ENCODE measurements around the gene TMEM171. TPM values are rescaled to one million over a fixed set of nuclear protein-coding genes. Genes with fewer than 3 reads are reported as not detected.

TMEM171 gene
- total RNA-seq, 1 donor: not detected

DNA sequence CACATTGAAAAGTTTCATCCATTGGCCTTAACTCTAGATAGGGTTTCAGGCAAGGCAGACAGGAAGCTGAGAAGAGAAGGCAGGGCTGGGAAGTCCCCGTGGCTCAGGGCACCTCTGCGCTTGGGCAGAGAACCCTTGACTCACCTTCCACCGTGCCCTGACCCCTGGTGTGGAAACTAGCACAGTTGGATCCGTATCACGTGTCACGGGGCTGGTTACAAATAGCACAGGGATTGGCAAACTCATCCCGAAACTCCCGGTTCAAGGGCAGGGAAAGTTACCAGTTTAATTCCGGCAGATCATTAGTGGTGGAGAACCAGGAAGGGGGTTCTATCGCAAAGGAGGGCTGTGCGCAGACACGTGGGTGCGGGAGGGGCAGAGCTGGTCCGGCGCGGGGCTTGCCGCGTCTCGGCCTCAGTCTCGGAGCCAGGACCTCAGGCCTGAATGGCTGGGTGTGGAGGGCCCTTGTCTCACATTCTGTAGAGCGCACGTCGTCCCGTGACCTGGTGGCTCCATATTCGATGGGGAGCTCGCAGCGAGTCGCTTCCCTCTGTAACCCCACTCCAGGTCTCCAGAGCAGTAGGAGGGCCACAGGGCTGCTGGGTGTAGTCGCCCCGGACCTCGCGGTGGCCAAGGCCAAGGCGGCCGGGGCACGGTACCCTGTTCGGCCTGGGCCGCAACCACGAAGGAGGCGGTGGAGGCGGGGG, 771 bp upstream of the TMEM171 start:
- peak in 1 of 3 donors; percentile 3 for DNase-seq (ENCODE audit: low read depth in 2 of 3, low spot score in 2 of 3)

DNA sequence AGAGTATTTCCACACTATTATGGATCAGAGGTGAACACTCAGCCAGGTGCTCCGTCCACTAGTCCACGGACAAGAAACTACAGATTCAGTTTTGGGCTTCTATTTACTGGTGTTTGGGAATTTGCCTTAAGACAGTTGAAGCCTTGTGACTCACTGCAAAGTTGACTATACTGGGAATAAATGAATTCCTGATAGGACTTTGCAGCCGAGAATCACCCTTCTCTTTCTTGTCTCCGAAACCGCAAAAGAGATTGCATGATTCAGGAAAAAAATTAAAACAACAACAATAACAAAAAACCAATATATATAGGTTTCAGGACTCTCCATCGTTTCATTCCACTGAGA, 716 bp downstream of the TMEM171 start:
- DNase-seq (ENCODE audit: low read depth in 2 of 3, low spot score in 2 of 3): no peak

DNA sequence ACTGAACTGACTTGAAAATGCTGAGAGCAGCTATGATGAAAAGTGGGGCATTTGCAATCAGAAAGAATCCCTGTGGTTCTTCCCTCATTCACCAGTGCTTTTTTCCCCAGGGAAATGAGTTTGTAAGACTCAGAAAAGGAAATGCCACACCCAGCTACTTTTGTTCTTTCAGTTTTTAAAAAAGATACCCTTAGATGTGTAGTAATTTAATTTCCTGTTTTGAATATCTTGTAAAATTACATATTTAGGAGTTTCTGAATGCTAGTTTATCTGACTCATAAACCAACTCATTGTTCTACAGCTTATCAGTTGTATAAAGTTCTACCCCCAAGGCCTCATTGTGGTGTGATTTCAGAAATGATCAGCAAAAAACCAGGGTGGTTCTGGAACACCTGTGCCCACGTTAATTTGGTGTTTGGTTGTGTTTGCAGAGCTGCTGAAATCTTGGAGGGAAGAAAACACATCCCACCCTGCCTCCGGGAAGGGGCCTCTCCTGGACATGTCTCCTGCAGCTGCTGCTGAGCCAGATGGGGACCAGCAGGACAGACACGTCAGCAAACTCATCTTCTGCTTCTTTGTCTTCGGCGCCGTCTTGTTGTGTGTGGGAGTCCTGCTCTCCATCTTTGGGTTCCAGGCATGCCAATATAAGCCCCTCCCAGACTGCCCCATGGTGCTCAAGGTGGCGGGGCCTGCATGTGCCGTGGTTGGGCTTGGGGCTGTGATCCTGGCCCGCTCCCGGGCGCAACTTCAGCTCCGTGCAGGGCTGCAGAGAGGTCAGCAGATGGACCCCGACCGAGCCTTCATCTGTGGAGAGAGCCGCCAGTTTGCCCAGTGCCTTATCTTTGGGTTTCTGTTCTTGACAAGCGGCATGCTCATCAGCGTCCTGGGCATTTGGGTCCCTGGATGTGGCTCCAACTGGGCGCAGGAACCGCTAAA, 2.8 kb downstream of the TMEM171 start:
- no peak for DNase-seq (ENCODE audit: low read depth in 2 of 3, low spot score in 2 of 3)

DNA sequence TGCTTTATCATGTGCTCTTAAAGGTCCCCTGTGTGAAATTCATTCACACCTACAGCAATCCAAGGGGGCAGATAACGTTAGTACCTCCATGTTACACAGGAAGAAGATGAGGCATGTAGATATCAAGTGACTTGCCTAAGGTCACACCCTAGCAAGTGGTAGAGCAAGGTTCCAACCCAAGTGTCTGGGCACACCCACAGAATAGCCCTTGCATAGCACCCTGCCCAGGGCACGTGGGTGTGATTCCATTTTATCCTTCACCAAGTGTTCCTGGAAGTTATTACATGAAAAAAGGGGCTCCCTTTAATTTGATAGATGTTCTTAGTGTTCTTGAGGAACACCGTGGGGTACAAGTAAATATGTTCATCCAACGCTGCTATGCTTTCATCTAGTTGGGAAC, 4.9 kb downstream of the TMEM171 start:
- no peak for DNase-seq (ENCODE audit: low read depth in 2 of 3, low spot score in 2 of 3)

DNA sequence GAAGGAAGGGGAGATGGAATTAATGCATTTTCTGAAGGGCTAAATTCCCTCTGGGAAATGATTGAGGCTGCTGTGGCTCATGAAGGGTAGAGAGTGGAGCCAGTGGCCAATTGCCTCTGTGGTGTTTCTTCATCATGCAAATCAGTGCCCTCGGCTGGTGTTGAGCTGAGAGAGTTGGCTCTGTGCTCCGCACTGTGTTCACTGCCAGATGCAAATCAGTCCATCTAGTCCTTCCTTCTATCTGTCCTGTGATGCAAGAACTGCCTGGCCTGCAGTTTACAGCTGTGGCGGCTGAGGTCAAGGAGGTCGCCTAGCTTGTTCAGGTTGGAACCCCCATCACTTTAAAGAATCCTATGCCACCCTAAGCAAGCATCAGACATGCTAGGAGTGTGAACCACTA, 6.0 kb downstream of the TMEM171 start:
- DNase-seq (ENCODE audit: low read depth in 2 of 3, low spot score in 2 of 3): no peak

DNA sequence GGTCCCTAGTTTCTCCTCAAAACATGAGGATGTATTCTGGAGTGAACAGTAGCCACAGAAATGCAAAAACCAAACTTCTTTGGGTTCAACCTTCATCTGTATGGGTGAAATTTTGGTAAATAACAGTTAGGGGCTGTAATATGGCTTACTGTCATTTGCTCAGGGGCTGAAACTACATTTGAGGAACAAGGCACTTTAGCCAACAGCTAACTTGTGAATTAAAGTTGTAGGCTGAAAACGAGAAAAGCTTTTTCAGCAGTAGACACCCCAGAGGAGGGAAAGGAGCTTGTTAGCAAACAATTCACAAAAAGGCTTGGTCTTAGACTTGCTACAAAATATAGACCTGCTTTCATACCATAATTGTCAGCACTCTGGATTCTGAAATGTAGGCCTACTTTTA, 6.6 kb downstream of the TMEM171 start:
- DNase-seq (ENCODE audit: low read depth in 2 of 3, low spot score in 2 of 3): no peak

DNA sequence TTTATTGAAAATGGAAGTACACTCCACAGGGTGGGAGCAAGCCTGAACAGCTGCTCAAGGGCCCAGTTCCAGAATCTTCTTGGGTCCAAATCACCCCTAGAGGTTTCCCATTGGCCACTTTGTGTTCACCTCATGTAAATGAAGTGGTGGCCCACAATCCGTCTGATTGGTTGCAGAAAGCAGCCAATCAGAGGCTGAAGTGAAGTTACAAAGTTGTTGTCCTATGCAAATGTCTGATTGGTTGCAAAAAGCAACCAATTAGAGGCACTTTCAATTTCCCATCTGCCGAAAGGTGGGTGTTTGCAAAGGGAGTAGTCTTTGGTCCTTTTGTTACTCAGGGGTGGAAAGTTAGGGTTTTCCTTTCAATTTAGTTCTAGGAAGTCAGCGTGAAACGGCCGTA, 8.8 kb downstream of the TMEM171 start:
- no peak for DNase-seq (ENCODE audit: low read depth in 2 of 3, low spot score in 2 of 3)

DNA sequence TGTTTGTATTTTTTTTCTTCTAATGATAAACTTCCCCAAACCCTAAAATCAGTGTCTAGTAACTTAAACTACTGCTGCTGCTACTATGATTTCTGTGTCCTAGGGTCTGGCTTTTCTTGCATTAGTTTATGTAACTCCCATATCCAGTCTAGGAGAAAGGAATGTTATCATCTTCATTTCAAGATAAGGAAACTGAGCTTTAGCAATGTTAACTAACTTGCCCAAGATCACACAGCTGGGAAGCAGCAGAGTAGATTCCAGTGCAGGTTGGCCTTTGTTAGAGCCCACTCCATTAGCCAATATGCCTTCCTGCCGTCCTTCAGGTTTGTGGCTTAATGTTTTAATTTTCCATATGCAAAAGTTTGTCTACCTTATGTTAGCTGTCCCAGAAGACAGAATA, 10.4 kb downstream of the TMEM171 start:
- no peak for DNase-seq (ENCODE audit: low read depth in 2 of 3, low spot score in 2 of 3)

DNA sequence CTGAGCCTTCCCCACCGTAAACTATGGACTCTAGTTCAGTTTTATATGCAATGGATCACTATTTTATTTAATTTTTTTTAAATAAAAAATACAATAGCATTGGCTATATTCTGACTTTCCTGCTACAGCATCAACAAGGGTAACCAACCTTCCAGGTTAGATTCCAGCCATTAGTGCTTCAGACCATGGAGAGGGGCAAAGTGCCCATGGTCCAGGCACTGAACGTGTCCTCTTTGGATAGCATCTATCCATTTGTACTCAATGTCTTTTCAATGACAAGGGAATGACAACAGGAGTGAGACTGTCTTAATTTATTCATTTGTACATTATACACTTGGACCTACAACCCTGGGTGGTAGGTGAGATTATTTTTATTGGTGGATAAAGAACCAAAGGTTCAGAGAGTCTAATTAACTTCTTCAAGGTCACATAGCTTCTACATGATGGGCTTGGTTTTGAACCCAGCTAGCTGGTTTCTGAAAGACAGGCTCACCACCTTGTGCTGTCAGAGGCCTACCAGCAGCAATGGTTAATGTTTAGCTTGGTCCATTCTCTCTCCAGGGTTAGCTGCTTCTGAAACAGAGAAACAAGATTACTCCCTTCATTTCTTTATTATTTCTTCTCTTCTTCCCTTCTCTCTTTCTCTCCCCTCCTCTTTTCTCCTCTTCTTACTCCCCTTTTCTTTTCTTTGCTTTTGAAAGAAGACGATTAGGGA, 11.5 kb downstream of the TMEM171 start:
- DNase-seq (ENCODE audit: low read depth in 2 of 3, low spot score in 2 of 3): no peak

DNA sequence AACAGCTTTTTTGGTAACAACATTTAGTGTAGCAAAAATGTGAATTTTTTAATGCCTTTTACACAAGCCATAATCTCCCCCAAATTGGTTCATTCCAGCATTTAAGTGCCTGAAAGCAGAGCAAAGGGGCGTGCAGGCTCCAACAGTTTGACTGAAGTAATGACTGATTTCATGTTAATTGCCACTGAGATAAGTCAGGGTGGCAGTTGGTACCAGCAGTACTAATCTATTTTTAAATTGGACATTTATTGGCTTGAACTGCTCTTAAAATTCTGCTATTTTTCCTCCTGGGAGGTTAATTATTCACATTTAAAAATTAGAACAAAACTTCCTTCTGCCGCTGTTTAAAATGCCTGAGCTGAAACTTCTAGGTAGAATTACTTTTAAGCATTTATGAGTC, 12.4 kb downstream of the TMEM171 start:
- DNase-seq (ENCODE audit: low read depth in 2 of 3, low spot score in 2 of 3): no peak

DNA sequence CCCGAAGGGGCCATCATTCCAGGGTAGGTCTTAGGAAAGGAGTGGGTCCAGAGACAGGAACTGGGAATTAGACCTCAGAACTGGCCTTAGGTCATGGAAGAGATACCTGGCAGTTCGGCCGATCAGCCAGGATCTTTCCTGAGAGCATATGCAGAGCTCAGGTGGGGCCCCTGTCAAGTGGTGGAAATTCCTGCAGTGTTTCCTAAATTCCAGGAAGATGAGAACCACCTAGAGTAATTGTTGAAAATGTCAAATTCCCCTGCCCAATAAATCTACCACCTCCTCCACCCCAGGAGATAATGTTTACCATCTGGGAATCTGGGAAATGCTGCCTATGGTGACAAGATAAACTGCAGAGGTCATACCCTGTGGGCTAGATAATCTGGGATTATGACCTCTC, 14.6 kb downstream of the TMEM171 start:
- no peak for DNase-seq (ENCODE audit: low read depth in 2 of 3, low spot score in 2 of 3)

DNA sequence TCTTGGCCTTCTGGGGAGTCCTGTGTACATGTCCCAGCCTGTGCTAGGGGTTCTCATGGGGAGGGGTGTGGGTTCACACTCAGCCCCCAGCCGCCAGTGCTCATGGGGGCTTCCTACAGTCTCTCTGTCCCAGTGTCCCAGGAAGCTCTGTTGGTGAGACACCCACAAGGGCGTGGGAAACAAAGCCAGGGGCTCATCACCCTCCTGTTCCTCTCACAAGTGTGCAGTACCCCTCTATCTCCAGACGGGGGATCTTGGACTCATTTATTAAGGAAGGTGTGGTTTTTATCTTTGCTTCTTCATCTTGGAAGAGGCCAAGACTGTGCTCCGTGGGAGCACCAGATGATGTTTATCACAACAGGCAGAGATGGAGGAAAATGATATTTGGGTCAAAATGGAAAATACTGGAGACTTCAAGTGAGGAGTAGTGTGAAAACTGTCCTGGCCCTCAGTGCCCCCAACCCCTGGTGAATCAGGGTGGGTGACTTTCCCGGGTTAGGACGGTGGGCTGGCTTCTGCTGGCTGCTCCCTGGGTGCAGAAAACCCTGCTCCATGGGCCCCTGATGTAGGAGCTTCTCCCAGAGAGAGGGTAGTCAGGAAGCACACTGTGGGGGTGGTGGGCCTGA, 15.2 kb downstream of the TMEM171 start:
- peak in 2 of 3 donors; percentile 26 to 65 for DNase-seq (ENCODE audit: low read depth in 2 of 3, low spot score in 2 of 3)

DNA sequence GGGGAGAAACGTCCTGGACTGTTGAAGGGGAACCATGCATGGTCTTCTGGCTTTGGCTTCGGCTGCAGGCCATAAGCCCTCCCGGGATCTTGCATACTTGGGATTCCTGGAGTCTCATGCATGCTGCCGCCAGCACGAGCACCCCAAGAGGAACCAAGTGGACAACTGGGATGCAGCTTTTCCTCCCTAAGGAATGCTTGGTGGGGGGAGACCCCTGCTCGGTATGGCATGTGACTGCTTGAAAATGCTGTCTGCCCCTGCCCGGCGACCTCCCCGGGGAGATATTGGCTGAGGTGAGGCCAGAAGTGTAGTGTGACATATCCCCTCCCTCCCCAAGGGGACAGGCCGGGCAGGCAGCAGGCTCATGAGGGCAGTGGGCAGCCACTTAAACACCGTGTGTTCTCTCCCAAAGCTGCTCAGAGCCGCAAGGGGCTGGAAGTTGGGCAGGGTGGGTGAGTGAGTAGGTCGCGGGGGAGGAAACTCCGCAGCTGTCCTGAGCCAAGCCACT, 15.7 kb downstream of the TMEM171 start:
- DNase-seq (ENCODE audit: low read depth in 2 of 3, low spot score in 2 of 3): no peak

DNA sequence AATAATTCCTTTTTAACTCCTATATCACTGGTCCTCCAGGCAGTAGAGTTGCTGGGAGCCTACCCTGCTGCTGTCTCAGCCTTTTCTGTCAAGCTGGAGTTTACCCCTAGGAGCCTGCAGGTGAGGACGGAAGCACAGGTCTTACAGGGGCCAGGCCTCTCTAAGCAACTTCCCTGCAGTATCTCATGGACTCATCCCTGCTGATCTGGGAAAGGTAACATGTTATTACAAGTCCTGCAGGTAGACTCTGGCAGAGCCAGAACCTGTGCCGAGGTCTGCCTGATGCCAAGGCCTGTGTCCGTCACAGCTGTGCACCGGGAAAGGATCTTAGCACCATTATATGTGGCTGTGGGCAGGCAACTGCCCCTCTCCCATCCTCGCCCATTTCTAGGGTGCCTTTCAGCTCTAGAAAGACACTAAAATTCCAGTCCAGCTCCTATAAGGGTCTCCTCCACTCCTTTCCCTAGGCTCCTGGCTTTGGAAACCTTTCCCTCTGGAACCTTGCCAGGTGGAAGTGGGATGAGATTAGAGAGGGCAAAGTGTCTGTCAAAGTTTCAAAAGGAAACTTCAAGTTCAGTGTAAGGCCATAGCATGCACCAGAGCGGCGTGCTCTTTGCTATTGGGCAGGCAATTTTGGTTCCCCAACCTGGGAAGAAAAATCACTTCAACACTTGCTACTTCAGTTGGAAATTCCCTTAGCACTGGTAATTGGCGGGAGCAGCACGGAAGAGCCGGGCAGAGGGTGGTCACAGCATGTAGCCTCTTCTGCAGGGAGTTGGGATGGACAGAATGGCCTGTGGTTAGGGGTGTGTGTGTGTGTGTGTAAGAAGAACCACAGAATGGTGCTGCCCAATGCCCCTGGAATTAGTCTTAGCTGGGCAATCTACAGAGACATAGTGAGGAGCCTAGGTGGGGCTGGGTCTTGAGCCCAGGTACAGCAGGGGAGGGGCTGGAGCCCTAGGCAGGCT, 17.5 kb downstream of the TMEM171 start:
- no peak for DNase-seq (ENCODE audit: low read depth in 2 of 3, low spot score in 2 of 3)

DNA sequence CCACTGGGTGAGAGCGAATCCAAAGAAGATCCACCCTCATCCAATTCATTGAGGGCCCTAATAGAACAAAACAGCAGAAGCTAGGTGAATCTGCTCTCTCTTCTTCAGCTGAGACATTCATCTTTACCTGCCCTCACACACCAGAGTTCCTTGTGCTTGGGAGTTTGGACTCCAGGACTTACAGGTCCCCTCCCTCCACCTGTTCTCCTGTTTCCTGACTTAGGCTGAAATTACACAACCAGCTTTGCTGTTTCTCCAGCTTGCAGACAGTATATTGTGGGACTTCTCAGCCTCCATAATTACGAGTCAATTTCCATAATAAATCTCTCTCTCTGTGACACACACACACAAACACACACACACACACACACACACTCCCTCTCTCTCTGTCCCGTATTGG, 19.1 kb downstream of the TMEM171 start:
- DNase-seq (ENCODE audit: low read depth in 2 of 3, low spot score in 2 of 3): no peak

DNA sequence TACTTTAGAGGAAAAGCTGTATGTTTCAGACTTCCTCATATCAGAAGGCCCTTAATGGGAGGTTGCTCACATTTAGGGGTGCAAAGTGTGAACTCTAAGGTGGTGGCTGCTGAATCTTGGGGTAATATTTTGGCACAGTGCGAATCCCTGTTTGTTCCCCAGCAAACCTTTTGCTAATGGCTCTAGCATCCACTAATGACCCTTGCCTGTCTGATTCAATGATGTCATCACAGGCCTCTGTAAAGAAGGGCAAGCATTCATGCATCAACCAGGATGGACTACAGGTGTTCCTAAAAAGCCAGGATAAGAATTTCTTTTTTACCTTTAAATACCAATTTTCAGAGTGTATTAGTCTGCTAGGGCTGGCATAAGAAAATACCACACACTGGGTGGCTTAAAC, 20.4 kb downstream of the TMEM171 start:
- no peak for DNase-seq (ENCODE audit: low read depth in 2 of 3, low spot score in 2 of 3)

DNA sequence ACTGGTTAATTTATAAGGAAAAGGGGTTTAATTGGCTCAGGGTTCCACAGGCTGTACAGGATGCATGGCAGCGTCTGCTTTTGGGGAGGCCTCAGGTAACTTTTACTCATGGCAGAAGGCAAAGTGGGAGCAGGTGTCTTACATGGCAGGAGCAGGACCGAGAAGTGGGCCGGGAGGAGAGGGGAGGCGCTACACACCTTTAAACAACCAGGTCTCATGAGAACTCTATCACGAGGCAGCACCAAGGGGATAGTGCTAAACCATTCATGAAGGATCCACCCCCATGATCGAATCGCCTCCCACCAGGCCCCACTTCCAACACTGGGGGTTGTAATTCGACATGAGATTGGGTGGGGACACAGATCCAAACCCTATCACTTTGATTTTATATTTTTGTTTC, 21.7 kb downstream of the TMEM171 start:
- DNase-seq (ENCODE audit: low read depth in 2 of 3, low spot score in 2 of 3): no peak

DNA sequence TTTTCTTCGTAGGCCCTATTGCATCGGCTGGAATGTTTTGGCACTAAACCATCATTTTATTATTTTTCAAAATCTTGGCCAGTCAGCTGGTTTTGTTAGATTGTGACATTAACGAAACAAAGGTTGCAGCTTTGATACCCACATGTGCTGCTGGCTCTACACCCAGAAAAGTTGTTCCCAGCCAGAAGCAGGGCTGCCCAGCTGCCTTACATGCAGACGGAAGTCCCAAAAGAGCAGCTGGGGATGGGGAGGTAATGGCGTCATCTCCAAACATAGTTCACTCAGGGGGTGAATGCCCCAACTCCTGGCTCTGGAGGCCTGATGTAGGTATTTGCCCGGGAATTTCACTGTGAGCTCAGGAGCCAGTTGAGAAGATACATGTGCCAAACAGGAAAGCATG, 23.3 kb downstream of the TMEM171 start:
- no peak for DNase-seq (ENCODE audit: low read depth in 2 of 3, low spot score in 2 of 3)

DNA sequence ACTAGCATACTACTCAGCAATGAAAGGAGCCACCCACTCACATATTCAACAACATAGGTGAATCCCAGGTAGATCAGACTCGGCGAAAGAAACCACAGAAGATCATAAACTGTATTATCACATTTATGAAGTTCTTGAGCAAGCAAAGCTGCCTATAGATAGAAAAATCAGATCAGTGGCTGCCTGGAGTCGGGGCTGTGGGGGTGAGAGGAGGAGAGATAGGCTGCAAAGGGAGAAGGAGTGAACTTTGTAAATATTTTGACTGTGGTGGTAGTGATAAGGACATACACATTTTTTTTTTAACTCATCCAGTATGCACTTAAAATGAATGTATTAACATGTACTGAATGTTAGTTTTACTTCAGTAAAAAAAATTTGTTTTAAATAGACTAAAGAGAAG, 29.2 kb downstream of the TMEM171 start:
- DNase-seq (ENCODE audit: low read depth in 2 of 3, low spot score in 2 of 3): no peak

DNA sequence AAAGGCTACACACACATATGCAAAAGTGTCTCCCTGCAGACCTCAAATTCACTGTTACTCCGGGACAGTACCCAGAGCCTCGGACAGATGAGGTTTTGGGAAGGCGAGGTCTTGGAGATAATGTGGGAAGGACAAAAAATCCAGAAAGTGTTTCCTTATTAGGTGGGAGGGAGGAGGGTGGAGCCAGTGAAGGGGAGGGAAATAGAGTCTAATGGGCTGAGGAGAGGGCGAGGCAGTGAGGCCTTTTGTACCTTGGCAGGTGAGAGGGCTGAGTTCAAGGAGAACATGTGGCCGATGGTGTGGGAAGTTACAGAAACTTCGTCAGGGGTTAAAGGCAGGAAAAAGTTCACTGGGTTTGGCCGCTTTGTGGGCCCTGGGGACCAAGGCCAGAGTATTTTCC, 30.5 kb downstream of the TMEM171 start:
- no peak for DNase-seq (ENCODE audit: low read depth in 2 of 3, low spot score in 2 of 3)

Measured in hematopoietic multipotent progenitor cell (in vitro differentiated cells).